HepG2 (cell line): ENCODE results near the gene CD7. TPM values are rescaled to one million over a fixed set of nuclear protein-coding genes. Genes with fewer than 3 reads are reported as not detected.

Experiments
- CEBPB ChIP-seq: IDR thresholded peaks from 2 replicates; pipeline ENCODE4 v1.6.1; 2011; ENCODE audit warnings: low read depth, low read length, improper control_type of control experiment, borderline replicate concordance
- CHCHD3 ChIP-seq: sonication (generic); formaldehyde crosslinking; IDR thresholded peaks from 2 replicates; pipeline ENCODE4 v1.8.0; 2022; ENCODE audit warnings: mild to moderate bottlenecking, missing genetic modification reagents, moderate library complexity
- CREM ChIP-seq, 2 experiments: sonication (generic) in 1 of 2; formaldehyde crosslinking in 1 of 2; IDR thresholded peaks; 2 replicates each; pipeline versions ENCODE4 v1.4.0 to v1.6.1; 2016 to 2020; ENCODE audit warnings: antibody characterized with exemption in 1 of 2, mild to moderate bottlenecking in 1 of 2, missing genetic modification reagents in 1 of 2
- FUBP1 ChIP-seq: sonication (generic); formaldehyde crosslinking; IDR thresholded peaks from 2 replicates; pipeline ENCODE4 v1.5.1; 2020; ENCODE audit warnings: missing genetic modification reagents, mild to moderate bottlenecking, borderline replicate concordance
- HNRNPH1 ChIP-seq: fragments of 200-400 bp; formaldehyde crosslinking; optimal IDR thresholded peaks from 2 replicates; pipeline ENCODE3; 2017; ENCODE audit warnings: mild to moderate bottlenecking, low read depth, low read length
- HNRNPL ChIP-seq: fragments of 200-400 bp; formaldehyde crosslinking; IDR thresholded peaks from 2 replicates; pipeline ENCODE4 v1.6.1; 2017; ENCODE audit warnings: mild to moderate bottlenecking, low read depth, low read length
- HOMEZ ChIP-seq: IDR thresholded peaks from 2 replicates; pipeline ENCODE4 v1.6.1; 2016; ENCODE audit warnings: low read depth
- MEIS1 ChIP-seq: sonication (generic); formaldehyde crosslinking; IDR thresholded peaks from 2 replicates; pipeline ENCODE4 v1.9.0; 2021; ENCODE audit warnings: mild to moderate bottlenecking, missing genetic modification reagents, moderate library complexity, borderline replicate concordance
- MTERF4 ChIP-seq: sonication (generic); formaldehyde crosslinking; IDR thresholded peaks from 2 replicates; pipeline ENCODE4 v1.8.0; 2023; ENCODE audit warnings: mild to moderate bottlenecking, missing genetic modification reagents
- PHF5A ChIP-seq: IDR thresholded peaks from one replicate; pipeline ENCODE4 v1.6.1; 2018; ENCODE audit warnings: low read depth, missing genetic modification reagents; ENCODE audit not compliant: unreplicated experiment
- ZBTB20 ChIP-seq: sonication (generic); formaldehyde crosslinking; IDR thresholded peaks from 2 replicates; pipeline ENCODE4 v1.8.1; 2023; ENCODE audit warnings: missing genetic modification reagents, low read depth, mild to moderate bottlenecking, borderline replicate concordance
- ZGPAT ChIP-seq: IDR thresholded peaks from 2 replicates; pipeline ENCODE4 v1.6.1; 2016; ENCODE audit warnings: mild to moderate bottlenecking
- ZMYM3 ChIP-seq: sonication (generic); formaldehyde crosslinking; IDR thresholded peaks from 2 replicates; pipeline ENCODE4 v1.5.1; 2020; ENCODE audit warnings: mild to moderate bottlenecking, missing genetic modification reagents
- ZNF10 ChIP-seq: sonication (generic); formaldehyde crosslinking; IDR thresholded peaks from 2 replicates; pipeline ENCODE4 v1.4.0; 2020; ENCODE audit warnings: mild to moderate bottlenecking, low read depth, missing genetic modification reagents, borderline replicate concordance
- ZNF451 ChIP-seq: sonication (generic); formaldehyde crosslinking; IDR thresholded peaks from 2 replicates; pipeline ENCODE4 v1.5.0; 2020; ENCODE audit warnings: mild to moderate bottlenecking, missing genetic modification reagents
- ZNF549 ChIP-seq: sonication (generic); formaldehyde crosslinking; IDR thresholded peaks from 2 replicates; pipeline ENCODE4 v1.5.0; 2020; ENCODE audit warnings: missing genetic modification reagents
- ZNF556 ChIP-seq: sonication (generic); formaldehyde crosslinking; IDR thresholded peaks from 2 replicates; pipeline ENCODE4 v1.4.0; 2020; ENCODE audit warnings: mild to moderate bottlenecking, missing genetic modification reagents, borderline replicate concordance
- ZNF569 ChIP-seq: sonication (generic); formaldehyde crosslinking; IDR thresholded peaks from 2 replicates; pipeline ENCODE4 v1.5.0; 2020; ENCODE audit warnings: mild to moderate bottlenecking, missing genetic modification reagents, moderate library complexity, borderline replicate concordance
- ZNF572 ChIP-seq: sonication (generic); formaldehyde crosslinking; IDR thresholded peaks from 2 replicates; pipeline ENCODE4 v1.5.1; 2020; ENCODE audit warnings: mild to moderate bottlenecking, missing genetic modification reagents
- ZNF660 ChIP-seq: sonication (generic); formaldehyde crosslinking; IDR thresholded peaks from 2 replicates; pipeline ENCODE4 v1.5.1; 2020; ENCODE audit warnings: mild to moderate bottlenecking, low read depth, missing genetic modification reagents, borderline replicate concordance
- polyA plus RNA-seq, 8 experiments: library from polyadenylated mRNA; depleted of rRNA in 3 of 8; stranded (reverse) in 7 of 8; unstranded in 1 of 8; fragments of >200 nt; fragmentation: Illumina TruSeq in 4 of 8; extraction: Trizol in 4 of 8; gene quantifications; 2 replicates each; pipeline versions ENCODE4 v1.2.1 to v1.2.3, GENCODE V29; 2011 to 2016; ENCODE audit warnings: low read depth in 4 of 8, missing spikeins in 1 of 8, mixed read lengths in 1 of 8; ENCODE audit not compliant: insufficient read depth in 1 of 8
- total RNA-seq, 5 experiments: library from RNA; depleted of rRNA; stranded (reverse); fragments of >200 nt; fragmentation: Illumina TruSeq; extraction: Trizol; gene quantifications; 2 replicates each; pipeline ENCODE4 v1.2.3, GENCODE V29; 2016; ENCODE audit warnings: low read depth in 1 of 5

CD7 gene
- total and polyA plus RNA-seq, 2 of the 13 experiments (the other 11 are each of a cell fraction or from before 2014, with no cell fraction given), result 67.6 to 76.4 TPM

- TF ChIP-seq HOMEZ (CRISPR knock-in tag), result no peak
- TF ChIP-seq ZNF549, result no peak
- TF ChIP-seq ZNF556 (CRISPR knock-in tag), result no peak; the same call in 1 of the 2 replicates
- TF ChIP-seq CEBPB, result no peak
- TF ChIP-seq MEIS1 (CRISPR knock-in tag), result 0 out of 2 replicates have a peak, but pooled peaks have one; percentile 46
- peak; percentile 63; the same call in 1 of the 2 replicates for TF ChIP-seq ZMYM3 (CRISPR knock-in tag)
- TF ChIP-seq ZNF660 (CRISPR knock-in tag), result no peak
- TF ChIP-seq ZNF10 (CRISPR knock-in tag), result no peak
- no peak for TF ChIP-seq HNRNPH1
- TF ChIP-seq CHCHD3 (CRISPR knock-in tag), result no peak
- no peak for TF ChIP-seq PHF5A
- no peak for TF ChIP-seq FUBP1 (CRISPR knock-in tag)
- no peak for TF ChIP-seq ZNF451
- 0 out of 2 replicates have a peak, but pooled peaks have one; percentile 16 for TF ChIP-seq HNRNPL
- TF ChIP-seq ZBTB20 (CRISPR knock-in tag), result peak; percentile 35; the same call in 1 of the 2 replicates
- no peak for TF ChIP-seq ZNF569 (CRISPR knock-in tag)
- no peak for TF ChIP-seq CREM (IDR thresholded peaks at IDR 0.05)
- no peak for TF ChIP-seq CREM (CRISPR knock-in tag; IDR thresholded peaks at IDR 0.05)
- TF ChIP-seq MTERF4 (CRISPR knock-in tag), result no peak
- TF ChIP-seq ZGPAT, result no peak
- 0 out of 2 replicates have a peak, but pooled peaks have one; percentile 21 for TF ChIP-seq ZNF572
Observed at GRCh38 chr17:82350182-82351030, 33.0 kb upstream of the CD7 start (continued).
